Measurements from ENCODE around the gene LGALS14.

The LGALS14 gene

DNA sequence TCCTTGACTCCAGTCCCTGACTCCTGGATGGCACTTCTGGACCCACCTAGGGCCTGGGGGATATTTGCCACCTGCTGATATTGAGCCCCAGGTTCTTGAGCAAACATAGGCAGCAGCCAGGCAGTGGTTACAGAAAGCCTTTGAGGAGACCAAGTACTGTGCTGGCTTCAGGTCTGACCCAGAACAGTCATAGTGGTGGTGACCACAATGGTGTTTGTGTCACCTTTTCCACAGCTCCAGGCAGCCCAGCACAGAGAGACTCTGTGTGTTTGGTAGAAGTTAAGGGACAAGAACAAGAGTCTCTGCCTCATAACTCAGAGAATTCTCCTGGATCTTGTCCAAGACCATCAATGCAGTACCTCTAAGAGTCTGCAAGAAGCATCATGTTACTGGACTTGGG, 48.1 kb downstream of the LGALS14 start:
- DNase-seq, result no peak

DNA sequence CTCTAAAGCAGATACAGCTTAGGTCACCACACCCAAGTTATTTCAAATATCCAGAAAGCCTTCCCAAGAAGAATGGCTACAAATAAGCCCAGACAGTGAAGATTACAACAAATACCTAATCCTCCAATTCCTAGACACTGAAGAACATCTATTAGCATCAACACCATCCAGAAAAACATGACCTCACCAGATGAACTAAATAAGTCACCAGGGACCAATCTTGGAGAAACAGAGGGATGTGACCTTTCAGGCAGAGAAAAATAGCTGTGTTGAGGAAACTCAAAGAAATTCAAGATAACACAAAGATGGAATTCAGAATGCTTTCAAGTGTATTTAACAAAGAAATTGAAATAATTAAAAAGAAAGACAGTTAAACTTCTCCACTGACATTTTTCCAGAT, 48.5 kb downstream of the LGALS14 start:
- DNase-seq, result no peak

DNA sequence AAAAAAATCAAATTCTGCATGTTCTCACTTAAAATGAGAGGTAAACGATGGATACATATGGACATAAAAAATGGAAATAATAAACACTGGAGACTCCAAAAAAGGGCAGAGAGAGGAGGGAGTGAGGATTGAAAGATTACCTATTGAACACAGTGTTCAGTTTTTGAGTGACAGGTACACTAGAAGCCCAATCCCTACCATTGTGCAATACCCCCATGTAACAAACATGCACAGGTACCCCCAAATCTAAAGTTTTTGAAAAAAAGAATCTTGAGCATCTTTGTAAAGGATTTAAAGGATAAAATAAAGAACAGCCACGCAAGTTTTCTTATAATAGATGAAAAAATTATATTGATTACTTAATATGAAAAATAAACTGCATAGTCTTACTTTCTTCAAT, 50.3 kb downstream of the LGALS14 start:
- no peak for DNase-seq

DNA sequence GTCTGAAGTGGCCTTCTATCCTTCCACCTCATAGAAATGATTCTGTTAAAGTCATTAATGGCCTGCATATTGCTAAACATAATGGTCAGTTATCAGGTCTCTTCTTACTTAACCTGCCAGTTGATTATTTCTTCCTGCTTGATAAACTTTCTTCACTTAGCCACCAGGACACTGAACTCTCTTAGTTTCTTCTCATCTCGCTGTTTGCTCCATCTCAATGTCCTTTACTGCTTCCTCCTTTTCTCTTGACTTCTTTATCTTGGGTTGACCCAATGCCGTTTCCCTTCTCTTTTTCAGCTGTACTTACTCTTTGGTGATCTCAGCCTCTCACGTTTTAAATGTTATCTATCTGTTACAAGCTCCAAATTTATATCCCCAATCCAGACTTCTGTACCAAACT, 50.7 kb downstream of the LGALS14 start:
- DNase-seq, result no peak
